ENCODE data around the gene DRD3. TPM values are rescaled to one million over a fixed set of nuclear protein-coding genes. Genes with fewer than 3 reads are reported as not detected.
A peak's percentile ranks its signal among the peaks of the same experiment; 100 is the strongest.

Gene DRD3
- total and polyA plus RNA-seq, 2 experiments from 2014 or later = 0.21 to 0.65 TPM

DNA sequence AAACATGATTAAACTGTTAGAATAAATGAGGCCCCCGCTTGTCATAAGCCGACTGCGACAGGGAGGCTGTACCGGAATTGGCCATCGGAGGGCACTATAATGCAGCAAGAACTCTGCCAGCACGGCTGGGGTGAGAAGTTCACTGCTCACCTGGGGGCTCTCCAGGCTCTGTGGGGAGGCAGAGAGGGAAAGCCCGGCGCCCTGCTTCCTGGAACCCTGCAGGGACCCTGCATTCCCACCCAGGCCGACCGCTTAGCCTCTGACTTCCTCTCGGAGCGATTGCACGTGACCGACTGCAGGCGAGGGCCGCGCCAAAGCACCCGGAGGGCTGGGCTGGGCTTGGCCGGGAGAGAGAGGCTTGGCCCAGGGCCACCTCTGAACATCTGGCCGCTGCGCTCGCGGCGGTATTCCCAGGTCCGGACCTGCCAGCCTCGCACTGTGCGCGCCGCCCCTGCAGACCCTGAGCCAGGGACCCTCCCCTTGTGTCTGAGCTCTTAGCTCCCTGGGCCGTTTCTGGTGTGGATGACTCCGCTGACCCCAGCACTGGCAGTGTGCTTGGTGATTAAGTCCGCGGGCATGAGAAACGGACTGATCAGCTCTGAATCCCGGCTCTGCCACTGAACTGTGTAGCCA lies 26.2 kb downstream of the DRD3 start (continued):
- TF ChIP-seq, protein P1, sequence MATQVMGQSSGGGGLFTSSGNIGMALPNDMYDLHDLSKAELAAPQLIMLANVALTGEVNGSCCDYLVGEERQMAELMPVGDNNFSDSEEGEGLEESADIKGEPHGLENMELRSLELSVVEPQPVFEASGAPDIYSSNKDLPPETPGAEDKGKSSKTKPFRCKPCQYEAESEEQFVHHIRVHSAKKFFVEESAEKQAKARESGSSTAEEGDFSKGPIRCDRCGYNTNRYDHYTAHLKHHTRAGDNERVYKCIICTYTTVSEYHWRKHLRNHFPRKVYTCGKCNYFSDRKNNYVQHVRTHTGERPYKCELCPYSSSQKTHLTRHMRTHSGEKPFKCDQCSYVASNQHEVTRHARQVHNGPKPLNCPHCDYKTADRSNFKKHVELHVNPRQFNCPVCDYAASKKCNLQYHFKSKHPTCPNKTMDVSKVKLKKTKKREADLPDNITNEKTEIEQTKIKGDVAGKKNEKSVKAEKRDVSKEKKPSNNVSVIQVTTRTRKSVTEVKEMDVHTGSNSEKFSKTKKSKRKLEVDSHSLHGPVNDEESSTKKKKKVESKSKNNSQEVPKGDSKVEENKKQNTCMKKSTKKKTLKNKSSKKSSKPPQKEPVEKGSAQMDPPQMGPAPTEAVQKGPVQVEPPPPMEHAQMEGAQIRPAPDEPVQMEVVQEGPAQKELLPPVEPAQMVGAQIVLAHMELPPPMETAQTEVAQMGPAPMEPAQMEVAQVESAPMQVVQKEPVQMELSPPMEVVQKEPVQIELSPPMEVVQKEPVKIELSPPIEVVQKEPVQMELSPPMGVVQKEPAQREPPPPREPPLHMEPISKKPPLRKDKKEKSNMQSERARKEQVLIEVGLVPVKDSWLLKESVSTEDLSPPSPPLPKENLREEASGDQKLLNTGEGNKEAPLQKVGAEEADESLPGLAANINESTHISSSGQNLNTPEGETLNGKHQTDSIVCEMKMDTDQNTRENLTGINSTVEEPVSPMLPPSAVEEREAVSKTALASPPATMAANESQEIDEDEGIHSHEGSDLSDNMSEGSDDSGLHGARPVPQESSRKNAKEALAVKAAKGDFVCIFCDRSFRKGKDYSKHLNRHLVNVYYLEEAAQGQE (IDR thresholded peaks at IDR 0.05; ENCODE audit: unreplicated experiment) = no peak
- TF ChIP-seq, protein P2, sequence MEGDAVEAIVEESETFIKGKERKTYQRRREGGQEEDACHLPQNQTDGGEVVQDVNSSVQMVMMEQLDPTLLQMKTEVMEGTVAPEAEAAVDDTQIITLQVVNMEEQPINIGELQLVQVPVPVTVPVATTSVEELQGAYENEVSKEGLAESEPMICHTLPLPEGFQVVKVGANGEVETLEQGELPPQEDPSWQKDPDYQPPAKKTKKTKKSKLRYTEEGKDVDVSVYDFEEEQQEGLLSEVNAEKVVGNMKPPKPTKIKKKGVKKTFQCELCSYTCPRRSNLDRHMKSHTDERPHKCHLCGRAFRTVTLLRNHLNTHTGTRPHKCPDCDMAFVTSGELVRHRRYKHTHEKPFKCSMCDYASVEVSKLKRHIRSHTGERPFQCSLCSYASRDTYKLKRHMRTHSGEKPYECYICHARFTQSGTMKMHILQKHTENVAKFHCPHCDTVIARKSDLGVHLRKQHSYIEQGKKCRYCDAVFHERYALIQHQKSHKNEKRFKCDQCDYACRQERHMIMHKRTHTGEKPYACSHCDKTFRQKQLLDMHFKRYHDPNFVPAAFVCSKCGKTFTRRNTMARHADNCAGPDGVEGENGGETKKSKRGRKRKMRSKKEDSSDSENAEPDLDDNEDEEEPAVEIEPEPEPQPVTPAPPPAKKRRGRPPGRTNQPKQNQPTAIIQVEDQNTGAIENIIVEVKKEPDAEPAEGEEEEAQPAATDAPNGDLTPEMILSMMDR (conservative IDR thresholded peaks at IDR 0.05; ENCODE audit: low read depth in 2 of 2) = peak; percentile 95 to 98
- TF ChIP-seq JUNB (IDR thresholded peaks at IDR 0.05; ENCODE audit: unreplicated experiment) (no peak), NANOG (IDR thresholded peaks at IDR 0.05; ENCODE audit: borderline replicate concordance) (peak; percentile 69), POLR2AphosphoS5 (IDR thresholded peaks at IDR 0.05; ENCODE audit: low read depth) (peak; percentile 46), ETS1 (IDR thresholded peaks at IDR 0.05) (peak; percentile 86), CREB1 (CRISPR knock-in tag; IDR thresholded peaks at IDR 0.05; ENCODE audit: low read depth) (no peak), ZNF114 (CRISPR knock-in tag; IDR thresholded peaks at IDR 0.05) (no peak)

- Histone ChIP-seq H3K4me3 (no peak overlapping the region), H3K79me2 (replicated peaks; ENCODE audit: insufficient read depth) (no peaks in the 10 kb centered on the region), H3F3A (replicated peaks; ENCODE audit: low read depth) (peaks cover 15% of the 10 kb centered on the region; the same call in 1 of the 2 replicates), H2AFZ (peak overlapping the region; percentile 53; the same call in 1 of the 2 replicates), H3K4me2 (no peak overlapping the region), H3K9me2 (ENCODE audit: insufficient read depth) (peaks cover 4% of the 10 kb centered on the region), H4K20me1 (replicated peaks; ENCODE audit: insufficient read depth) (no peaks in the 10 kb centered on the region), H3K27me3 (ENCODE audit: insufficient read depth) (no peaks in the 10 kb centered on the region), H3K36me3 (ENCODE audit: insufficient read depth) (no peaks in the 10 kb centered on the region), H3K4me1 (ENCODE audit: insufficient read depth) (peaks cover 43% of the 10 kb centered on the region), H3K27ac (ENCODE audit: low read depth) (no peak overlapping the region)
- Mint-ChIP-seq H3K27me3 (ENCODE audit: insufficient read depth, low read depth, poor library complexity) (peaks cover 5% of the 10 kb centered on the region), H3K4me3 (no peak overlapping the region), H3K27ac (no peak overlapping the region), H3K36me3 (ENCODE audit: low read depth) (no peaks in the 10 kb centered on the region), H3K4me1 (peaks cover 55% of the 10 kb centered on the region), H3K9me3 (no peaks in the 10 kb centered on the region; the same call in 2 of the 3 replicates)
- ATAC-seq (no peak), DNase-seq (ENCODE audit: low spot score) (no peak)
- TF ChIP-seq, protein P3, sequence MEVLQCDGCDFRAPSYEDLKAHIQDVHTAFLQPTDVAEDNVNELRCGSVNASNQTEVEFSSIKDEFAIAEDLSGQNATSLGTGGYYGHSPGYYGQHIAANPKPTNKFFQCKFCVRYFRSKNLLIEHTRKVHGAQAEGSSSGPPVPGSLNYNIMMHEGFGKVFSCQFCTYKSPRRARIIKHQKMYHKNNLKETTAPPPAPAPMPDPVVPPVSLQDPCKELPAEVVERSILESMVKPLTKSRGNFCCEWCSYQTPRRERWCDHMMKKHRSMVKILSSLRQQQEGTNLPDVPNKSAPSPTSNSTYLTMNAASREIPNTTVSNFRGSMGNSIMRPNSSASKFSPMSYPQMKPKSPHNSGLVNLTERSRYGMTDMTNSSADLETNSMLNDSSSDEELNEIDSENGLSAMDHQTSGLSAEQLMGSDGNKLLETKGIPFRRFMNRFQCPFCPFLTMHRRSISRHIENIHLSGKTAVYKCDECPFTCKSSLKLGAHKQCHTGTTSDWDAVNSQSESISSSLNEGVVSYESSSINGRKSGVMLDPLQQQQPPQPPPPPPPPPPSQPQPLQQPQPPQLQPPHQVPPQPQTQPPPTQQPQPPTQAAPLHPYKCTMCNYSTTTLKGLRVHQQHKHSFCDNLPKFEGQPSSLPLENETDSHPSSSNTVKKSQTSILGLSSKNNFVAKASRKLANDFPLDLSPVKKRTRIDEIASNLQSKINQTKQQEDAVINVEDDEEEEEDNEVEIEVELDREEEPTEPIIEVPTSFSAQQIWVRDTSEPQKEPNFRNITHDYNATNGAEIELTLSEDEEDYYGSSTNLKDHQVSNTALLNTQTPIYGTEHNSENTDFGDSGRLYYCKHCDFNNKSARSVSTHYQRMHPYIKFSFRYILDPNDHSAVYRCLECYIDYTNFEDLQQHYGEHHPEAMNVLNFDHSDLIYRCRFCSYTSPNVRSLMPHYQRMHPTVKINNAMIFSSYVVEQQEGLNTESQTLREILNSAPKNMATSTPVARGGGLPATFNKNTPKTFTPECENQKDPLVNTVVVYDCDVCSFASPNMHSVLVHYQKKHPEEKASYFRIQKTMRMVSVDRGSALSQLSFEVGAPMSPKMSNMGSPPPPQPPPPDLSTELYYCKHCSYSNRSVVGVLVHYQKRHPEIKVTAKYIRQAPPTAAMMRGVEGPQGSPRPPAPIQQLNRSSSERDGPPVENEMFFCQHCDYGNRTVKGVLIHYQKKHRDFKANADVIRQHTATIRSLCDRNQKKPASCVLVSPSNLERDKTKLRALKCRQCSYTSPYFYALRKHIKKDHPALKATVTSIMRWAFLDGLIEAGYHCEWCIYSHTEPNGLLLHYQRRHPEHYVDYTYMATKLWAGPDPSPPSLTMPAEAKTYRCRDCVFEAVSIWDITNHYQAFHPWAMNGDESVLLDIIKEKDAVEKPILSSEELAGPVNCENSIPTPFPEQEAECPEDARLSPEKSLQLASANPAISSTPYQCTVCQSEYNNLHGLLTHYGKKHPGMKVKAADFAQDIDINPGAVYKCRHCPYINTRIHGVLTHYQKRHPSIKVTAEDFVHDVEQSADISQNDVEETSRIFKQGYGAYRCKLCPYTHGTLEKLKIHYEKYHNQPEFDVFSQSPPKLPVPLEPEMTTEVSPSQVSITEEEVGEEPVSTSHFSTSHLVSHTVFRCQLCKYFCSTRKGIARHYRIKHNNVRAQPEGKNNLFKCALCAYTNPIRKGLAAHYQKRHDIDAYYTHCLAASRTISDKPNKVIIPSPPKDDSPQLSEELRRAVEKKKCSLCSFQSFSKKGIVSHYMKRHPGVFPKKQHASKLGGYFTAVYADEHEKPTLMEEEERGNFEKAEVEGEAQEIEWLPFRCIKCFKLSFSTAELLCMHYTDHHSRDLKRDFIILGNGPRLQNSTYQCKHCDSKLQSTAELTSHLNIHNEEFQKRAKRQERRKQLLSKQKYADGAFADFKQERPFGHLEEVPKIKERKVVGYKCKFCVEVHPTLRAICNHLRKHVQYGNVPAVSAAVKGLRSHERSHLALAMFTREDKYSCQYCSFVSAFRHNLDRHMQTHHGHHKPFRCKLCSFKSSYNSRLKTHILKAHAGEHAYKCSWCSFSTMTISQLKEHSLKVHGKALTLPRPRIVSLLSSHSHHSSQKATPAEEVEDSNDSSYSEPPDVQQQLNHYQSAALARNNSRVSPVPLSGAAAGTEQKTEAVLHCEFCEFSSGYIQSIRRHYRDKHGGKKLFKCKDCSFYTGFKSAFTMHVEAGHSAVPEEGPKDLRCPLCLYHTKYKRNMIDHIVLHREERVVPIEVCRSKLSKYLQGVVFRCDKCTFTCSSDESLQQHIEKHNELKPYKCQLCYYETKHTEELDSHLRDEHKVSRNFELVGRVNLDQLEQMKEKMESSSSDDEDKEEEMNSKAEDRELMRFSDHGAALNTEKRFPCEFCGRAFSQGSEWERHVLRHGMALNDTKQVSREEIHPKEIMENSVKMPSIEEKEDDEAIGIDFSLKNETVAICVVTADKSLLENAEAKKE (CRISPR knock-in tag; IDR thresholded peaks at IDR 0.05) = no peak
- no peak for TF ChIP-seq JUNB (IDR thresholded peaks at IDR 0.05; ENCODE audit: unreplicated experiment)
Observed at GRCh38 chr3:114151091-114151490, 27.8 kb downstream of the DRD3 start.
